ENCODE data around the gene DPY19L3.
"Not testable (repeated sequence)": the region's sequence is repeated elsewhere in the genome, so short reads cannot be mapped to it uniquely, and the experiment has no call there.

The DPY19L3 gene

DNA sequence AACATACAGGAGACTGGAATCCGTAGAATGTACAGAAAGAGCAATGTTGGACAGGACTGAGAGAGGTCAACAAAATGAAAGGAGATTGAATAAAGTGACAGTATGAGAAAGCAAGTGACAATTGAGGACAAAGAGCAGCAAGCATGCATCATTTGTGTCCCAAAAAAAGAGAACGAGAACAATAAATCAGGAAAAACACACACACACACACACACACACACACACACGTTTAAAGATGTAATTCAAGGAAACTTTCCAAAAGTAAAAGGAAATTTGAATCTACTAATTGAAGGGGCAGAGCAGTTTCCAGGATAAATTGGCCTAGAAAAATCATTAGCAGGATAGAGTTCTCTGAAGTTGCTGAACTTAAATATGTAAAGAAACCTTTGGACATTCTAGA lies 16.9 kb downstream of the DPY19L3 start:
- ChIA-PET POLR2A (no interaction called here), CTCF (no interaction called here)
- DNase-seq (ENCODE audit: low read depth, low spot score), result no peak
- no peak overlapping the region for H3K4me3 ChIP-seq (ENCODE audit: low read depth, low read length)
- TF ChIP-seq, protein P1, sequence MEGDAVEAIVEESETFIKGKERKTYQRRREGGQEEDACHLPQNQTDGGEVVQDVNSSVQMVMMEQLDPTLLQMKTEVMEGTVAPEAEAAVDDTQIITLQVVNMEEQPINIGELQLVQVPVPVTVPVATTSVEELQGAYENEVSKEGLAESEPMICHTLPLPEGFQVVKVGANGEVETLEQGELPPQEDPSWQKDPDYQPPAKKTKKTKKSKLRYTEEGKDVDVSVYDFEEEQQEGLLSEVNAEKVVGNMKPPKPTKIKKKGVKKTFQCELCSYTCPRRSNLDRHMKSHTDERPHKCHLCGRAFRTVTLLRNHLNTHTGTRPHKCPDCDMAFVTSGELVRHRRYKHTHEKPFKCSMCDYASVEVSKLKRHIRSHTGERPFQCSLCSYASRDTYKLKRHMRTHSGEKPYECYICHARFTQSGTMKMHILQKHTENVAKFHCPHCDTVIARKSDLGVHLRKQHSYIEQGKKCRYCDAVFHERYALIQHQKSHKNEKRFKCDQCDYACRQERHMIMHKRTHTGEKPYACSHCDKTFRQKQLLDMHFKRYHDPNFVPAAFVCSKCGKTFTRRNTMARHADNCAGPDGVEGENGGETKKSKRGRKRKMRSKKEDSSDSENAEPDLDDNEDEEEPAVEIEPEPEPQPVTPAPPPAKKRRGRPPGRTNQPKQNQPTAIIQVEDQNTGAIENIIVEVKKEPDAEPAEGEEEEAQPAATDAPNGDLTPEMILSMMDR (IDR thresholded peaks at IDR 0.05; ENCODE audit: insufficient read depth, low read length, missing control alignments), result no peak

DNA sequence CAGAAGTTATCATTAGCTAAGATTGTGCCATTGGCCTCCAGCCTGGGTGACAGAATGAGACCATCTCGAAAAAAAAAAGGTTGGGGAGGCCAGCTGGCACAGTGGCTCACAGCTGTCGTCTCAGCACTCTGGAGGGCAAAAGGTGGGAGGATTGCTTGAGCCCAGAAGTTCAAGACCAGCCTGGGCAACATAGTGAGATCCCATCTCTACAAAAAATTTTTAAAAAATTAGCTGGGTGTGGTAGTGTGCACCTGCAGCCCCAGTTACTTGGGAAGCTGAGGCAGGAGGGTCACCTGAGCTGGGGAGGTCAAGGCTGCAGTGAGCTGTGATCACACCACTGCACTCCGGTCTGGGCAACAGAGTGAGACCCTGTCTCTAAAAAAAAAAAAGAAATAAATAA lies 18.4 kb downstream of the DPY19L3 start:
- CTCF ChIA-PET; H3K4me3 ChIP-seq (ENCODE audit: low read depth, low read length); POLR2A ChIA-PET; DNase-seq (ENCODE audit: low read depth, low spot score): not testable (repeated sequence)

DNA sequence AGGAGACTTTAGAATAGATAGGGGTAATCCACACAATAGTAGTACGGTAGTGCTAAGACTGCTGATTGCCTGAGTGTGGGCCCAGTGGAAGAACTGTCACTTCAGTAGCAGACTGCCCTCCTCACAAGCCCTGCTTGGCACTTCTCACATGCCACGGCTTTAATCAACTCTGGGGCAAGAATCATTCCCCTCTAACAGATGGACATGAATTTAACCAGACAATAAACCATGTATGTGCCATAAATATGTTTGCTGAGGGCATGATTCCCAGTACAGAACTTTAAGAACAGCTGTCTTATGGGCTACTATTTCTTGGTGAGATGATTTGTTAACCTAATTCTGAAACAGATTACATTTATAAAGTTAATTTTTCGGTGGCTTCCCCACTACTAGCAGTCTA lies 22.0 kb downstream of the DPY19L3 start:
- ChIA-PET CTCF (no interaction called here), POLR2A (no interaction called here)
- DNase-seq (ENCODE audit: low read depth, low spot score), result no peak
- TF ChIP-seq, protein P1 (IDR thresholded peaks at IDR 0.05; ENCODE audit: insufficient read depth, low read length, missing control alignments), result no peak
- H3K4me3 ChIP-seq (ENCODE audit: low read depth, low read length), result no peak overlapping the region

DNA sequence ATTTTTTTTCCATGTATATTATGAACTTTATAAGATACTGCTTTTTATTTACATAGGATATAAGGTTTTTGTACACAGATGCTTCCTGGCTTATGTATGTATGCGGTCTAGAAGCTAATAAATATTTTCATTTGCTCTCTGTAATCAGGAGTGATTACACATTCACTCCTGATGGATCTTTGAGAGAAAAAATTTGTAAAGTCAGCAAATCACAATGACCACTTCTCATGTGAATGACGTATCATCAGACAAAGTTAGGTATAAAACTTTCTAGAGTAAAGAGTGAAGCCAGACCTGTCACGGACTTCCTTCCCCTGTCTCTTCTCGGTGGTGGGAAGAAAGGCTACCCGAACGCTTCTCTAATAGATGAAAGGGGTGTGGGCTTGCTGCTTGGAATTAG lies 31.1 kb downstream of the DPY19L3 start:
- POLR2A ChIA-PET, result no interaction called here
- no peak for DNase-seq (ENCODE audit: low read depth, low spot score)
- TF ChIP-seq, protein P1 (IDR thresholded peaks at IDR 0.05; ENCODE audit: insufficient read depth, low read length, missing control alignments), result no peak
- H3K4me3 ChIP-seq (ENCODE audit: low read depth, low read length), result no peak overlapping the region
- CTCF ChIA-PET, result no interaction called here

DNA sequence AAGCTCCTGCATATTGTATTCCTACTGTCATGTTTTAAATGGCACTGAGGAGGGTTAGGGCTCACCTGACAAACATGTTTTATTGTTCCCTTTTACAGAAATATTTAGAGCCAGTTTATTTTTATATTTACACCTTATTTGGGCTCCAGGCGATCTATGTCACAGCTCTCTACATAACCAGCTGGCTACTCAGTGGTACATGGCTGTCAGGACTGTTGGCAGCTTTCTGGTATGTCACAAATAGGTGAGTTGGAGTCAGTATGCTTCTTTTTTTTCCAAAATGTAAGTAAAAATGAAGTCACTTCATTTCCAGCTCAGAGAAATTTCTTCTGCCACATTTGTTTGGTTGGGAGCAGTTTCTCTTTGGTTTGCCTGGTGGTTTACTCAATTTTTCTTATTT lies 31.5 kb downstream of the DPY19L3 start:
- CTCF ChIA-PET, result no interaction called here
- DNase-seq (ENCODE audit: low read depth, low spot score), result no peak
- TF ChIP-seq, protein P1 (IDR thresholded peaks at IDR 0.05; ENCODE audit: insufficient read depth, low read length, missing control alignments), result no peak
- no peak overlapping the region for H3K4me3 ChIP-seq (ENCODE audit: low read depth, low read length)
- POLR2A ChIA-PET, result no interaction called here

DNA sequence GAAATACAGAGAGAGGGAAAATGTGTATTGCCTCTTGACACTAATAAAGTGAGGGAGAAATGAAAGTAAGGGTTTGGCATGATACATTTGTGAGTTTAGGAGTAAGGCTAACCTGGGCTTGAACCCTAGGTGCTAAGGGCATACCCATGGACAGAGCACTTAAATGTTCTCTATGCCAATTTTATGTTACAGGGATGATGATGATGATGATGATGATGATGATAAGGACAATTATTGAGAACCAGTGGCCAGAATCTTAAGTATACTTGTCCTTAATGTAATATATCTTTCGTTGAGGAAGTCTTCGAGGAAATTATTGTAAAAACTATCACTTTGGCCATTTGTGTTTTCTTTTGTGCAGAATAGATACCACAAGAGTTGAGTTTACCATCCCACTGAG lies 33.2 kb downstream of the DPY19L3 start:
- POLR2A ChIA-PET, result no interaction called here
- CTCF ChIA-PET, result no interaction called here
- no peak overlapping the region for H3K4me3 ChIP-seq (ENCODE audit: low read depth, low read length)
- DNase-seq (ENCODE audit: low read depth, low spot score), result no peak
- TF ChIP-seq, protein P1 (IDR thresholded peaks at IDR 0.05; ENCODE audit: insufficient read depth, low read length, missing control alignments), result no peak

DNA sequence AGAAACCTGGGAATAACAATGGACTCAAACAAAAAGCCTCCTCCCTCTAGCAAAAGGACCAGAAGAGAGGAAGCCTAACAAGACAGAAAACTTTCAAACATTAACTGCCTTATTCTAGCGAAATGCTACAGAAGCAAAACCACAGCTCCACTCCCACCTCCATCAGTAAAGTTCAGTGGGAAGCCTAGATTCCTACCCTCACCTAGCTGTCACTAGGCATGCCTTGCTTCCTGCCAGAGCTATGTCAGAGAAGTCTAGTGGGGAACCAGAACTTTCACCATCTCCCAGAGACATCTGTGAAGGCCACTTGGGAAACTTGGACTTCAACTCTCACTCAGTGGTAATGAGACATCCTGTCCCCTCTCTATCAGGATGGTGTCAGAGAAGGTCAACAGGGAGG lies 37.1 kb downstream of the DPY19L3 start:
- TF ChIP-seq, protein P1 (IDR thresholded peaks at IDR 0.05; ENCODE audit: insufficient read depth, low read length, missing control alignments), result no peak
- POLR2A ChIA-PET, result no interaction called here
- no peak overlapping the region for H3K4me3 ChIP-seq (ENCODE audit: low read depth, low read length)
- CTCF ChIA-PET, result no interaction called here
- DNase-seq (ENCODE audit: low read depth, low spot score), result no peak

DNA sequence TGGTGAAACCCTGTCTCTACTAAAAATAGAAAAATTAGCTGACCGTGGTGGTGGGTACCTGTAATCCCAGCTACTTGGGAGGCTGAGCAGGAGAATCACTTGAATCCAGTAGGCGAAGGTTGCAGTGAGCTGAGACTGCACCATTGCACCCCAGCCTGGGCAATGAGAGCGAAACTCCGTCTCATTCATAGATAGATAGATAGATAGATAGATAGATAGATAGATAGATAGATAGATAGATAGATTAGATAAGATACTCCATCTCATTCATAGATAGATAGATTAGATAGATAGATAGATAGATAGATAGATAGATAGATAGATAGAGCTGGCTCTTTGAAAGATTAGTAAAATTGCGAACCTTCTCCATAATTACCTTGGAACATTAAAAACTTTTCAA lies 42.0 kb downstream of the DPY19L3 start:
- DNase-seq (ENCODE audit: low read depth, low spot score); POLR2A ChIA-PET; CTCF ChIA-PET; H3K4me3 ChIP-seq (ENCODE audit: low read depth, low read length): not testable (repeated sequence)

Data from AG04449 (cell line).